Neuronal stem cell (in vitro differentiated cells): Measurements from ENCODE around the gene BAX.

Experiments used
- DNase-seq: peaks from one replicate; pipeline ENCODE4 v3.0.0-alpha.2; 2013; ENCODE audit warnings: low spot score
- H2AFZ ChIP-seq: one replicate; pipeline ENCODE4 v1.6.1; 2013; ENCODE audit warnings: mild to moderate bottlenecking, low read length, inconsistent platforms
- H2AK5ac ChIP-seq: 2 replicates; pipeline ENCODE4 v1.6.1; 2013; ENCODE audit warnings: low read depth, mild to moderate bottlenecking, inconsistent platforms, low read length, moderate library complexity, mixed read lengths
- H2BK120ac ChIP-seq: 2 replicates; pipeline ENCODE4 v1.6.1; 2013; ENCODE audit warnings: low read depth, mild to moderate bottlenecking, inconsistent platforms, low read length, moderate library complexity, mixed read lengths
- H2BK12ac ChIP-seq: one replicate; pipeline ENCODE4 v1.6.1; 2013; ENCODE audit warnings: low read length, inconsistent platforms
- H2BK15ac ChIP-seq: 2 replicates; pipeline ENCODE4 v1.6.1; 2013; ENCODE audit warnings: mild to moderate bottlenecking, low read length, inconsistent platforms, mixed read lengths
- H2BK5ac ChIP-seq: one replicate; pipeline ENCODE4 v1.6.1; 2013; ENCODE audit warnings: inconsistent platforms, mild to moderate bottlenecking, low read length, moderate library complexity
- H3K14ac ChIP-seq: one replicate; pipeline ENCODE4 v1.6.1; 2013; ENCODE audit warnings: low read length, inconsistent platforms
- H3K18ac ChIP-seq: 2 replicates; pipeline ENCODE4 v1.6.1; 2013; ENCODE audit warnings: low read length, inconsistent platforms
- H3K23ac ChIP-seq: 2 replicates; pipeline ENCODE4 v1.6.1; 2013; ENCODE audit warnings: low read depth, mild to moderate bottlenecking, mixed read lengths, low read length, inconsistent platforms; ENCODE audit not compliant: poor library complexity
- H3K27ac ChIP-seq: replicated peaks from 3 replicates; pipeline ENCODE4 v1.5.1; 2013; ENCODE audit warnings: low read length, inconsistent platforms
- H3K27me3 ChIP-seq, 3 experiments: 2 replicates each; pipeline ENCODE4 v1.6.1; 2013; ENCODE audit warnings: low read length in 3 of 3, mild to moderate bottlenecking in 2 of 3, inconsistent platforms in 1 of 3, low read depth in 1 of 3, mixed read lengths in 1 of 3, moderate library complexity in 1 of 3; ENCODE audit not compliant: control insufficient read depth in 3 of 3, insufficient read depth in 3 of 3
- H3K36me3 ChIP-seq, 2 donors: replicated peaks in 1 of 2; 2 replicates each; pipeline ENCODE4 v1.6.1; 2013; ENCODE audit warnings: low read length in 2 of 2; ENCODE audit not compliant: control insufficient read depth in 2 of 2, insufficient read depth in 2 of 2
- H3K4ac ChIP-seq: 2 replicates; pipeline ENCODE4 v1.6.1; 2013; ENCODE audit warnings: inconsistent platforms, mild to moderate bottlenecking, low read length, moderate library complexity
- H3K4me1 ChIP-seq, 2 donors: 1 replicate in 1 of 2; 2 replicates in 1 of 2; pipeline ENCODE4 v1.6.1; 2013; ENCODE audit warnings: low read length in 2 of 2, low read depth in 1 of 2; ENCODE audit not compliant: control insufficient read depth in 2 of 2, insufficient read depth in 1 of 2
- H3K4me2 ChIP-seq: one replicate; pipeline ENCODE4 v1.6.1; 2013; ENCODE audit warnings: mild to moderate bottlenecking, low read length, inconsistent platforms; ENCODE audit not compliant: insufficient read depth, poor library complexity, severe bottlenecking
- H3K4me3 ChIP-seq, 2 donors: 2 replicates each; pipeline ENCODE4 v1.5.1; 2013; ENCODE audit warnings: low read length in 2 of 2, mild to moderate bottlenecking in 2 of 2, inconsistent platforms in 1 of 2, moderate library complexity in 1 of 2
- H3K79me1 ChIP-seq: one replicate; pipeline ENCODE4 v1.6.1; 2013; ENCODE audit warnings: low read depth, mild to moderate bottlenecking, inconsistent platforms, low read length, moderate library complexity
- H3K9ac ChIP-seq: one replicate; pipeline ENCODE4 v1.6.1; 2013; ENCODE audit warnings: mild to moderate bottlenecking, low read depth, low read length, inconsistent platforms; ENCODE audit not compliant: poor library complexity
- H3K9me3 ChIP-seq, 2 donors: replicated peaks in 1 of 2; 2 replicates each; pipeline versions ENCODE3 to v1.6.1; 2013; ENCODE audit warnings: low read length in 2 of 2, mild to moderate bottlenecking in 2 of 2, inconsistent platforms in 1 of 2, low read depth in 1 of 2, mixed read lengths in 1 of 2, moderate library complexity in 1 of 2; ENCODE audit not compliant: control insufficient read depth in 2 of 2, insufficient read depth in 1 of 2
- H4K8ac ChIP-seq: one replicate; pipeline ENCODE4 v1.6.1; 2013; ENCODE audit warnings: low read depth, mild to moderate bottlenecking, inconsistent platforms, low read length, moderate library complexity
- H4K91ac ChIP-seq: one replicate; pipeline ENCODE4 v1.6.1; 2013; ENCODE audit warnings: low read length, low read depth, mild to moderate bottlenecking, inconsistent platforms; ENCODE audit not compliant: poor library complexity
- WGBS, 2 donors: extraction: QIAGEN DNeasy Blood & Tissue Kit; methylation state at CpG; one replicate each; pipeline ENCODE4 v1.1.7; 2013; ENCODE audit warnings: missing lambda C conversion rate in 2 of 2, mixed read lengths in 1 of 2; ENCODE audit not compliant: insufficient read length in 2 of 2, insufficient replicate concordance in 1 of 2; ENCODE audit errors: extremely low coverage in 2 of 2; 5-methylcytosine and 5-hydroxymethylcytosine counted together

The BAX gene

DNA sequence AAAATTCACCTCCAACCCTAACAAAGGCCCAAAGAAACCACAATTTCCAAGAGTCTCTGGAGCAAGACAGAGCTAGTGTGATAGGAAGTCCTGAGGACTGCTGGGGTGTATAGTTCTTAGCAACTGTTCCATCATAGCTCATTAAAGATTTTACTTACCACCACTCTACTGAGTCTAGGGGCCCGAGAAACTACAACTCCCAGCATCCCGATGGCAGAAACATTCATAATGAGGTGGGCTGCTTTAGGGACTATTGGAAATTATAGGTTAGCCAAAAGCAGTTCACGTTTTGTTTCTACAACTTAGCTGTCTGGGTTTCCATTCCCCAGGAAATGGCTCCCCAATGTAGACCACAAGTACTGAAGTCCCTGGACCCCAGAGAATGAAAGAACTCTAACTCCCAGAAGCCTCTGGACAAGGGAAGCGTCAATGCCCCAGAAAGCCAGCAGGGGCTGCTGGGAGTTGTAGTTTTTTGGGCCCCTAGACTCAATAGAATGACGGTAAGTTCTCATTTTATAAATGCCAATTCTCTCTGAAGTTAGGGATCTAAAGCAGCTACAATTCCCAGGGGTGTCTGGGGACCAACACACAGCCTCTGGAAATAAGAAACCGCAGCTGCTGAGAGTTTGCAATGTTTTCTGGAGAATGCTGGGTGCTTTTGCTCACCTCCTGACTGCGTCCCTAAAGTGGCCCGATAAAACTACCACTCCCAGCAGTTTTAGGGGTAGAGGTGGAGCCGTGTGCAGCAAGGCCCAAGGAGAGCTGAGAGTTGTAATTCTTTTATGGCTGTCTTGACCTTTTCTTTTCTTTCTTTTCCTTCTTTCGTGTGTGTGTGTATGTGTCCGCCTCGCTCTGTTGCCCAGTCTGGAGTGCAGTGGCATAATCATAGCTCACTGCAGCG, 21.5 kb downstream of the BAX start:
- Histone ChIP-seq H3K18ac (no peak overlapping the region), H4K91ac (no peak overlapping the region), H3K36me3 (peaks cover 24 to 52% of the 10 kb centered on the region in 2 donors), H3K23ac (no peak overlapping the region), H2AK5ac (no peak overlapping the region), H2AFZ (peak overlapping the region; percentile 67), H3K4me1 (no peaks in the 10 kb centered on the region), H2BK15ac (no peak overlapping the region), H3K27me3 (no peaks in the 10 kb centered on the region), H3K14ac (no peak overlapping the region), H3K4me2 (no peak overlapping the region), H3K4me3 (no peak overlapping the region), H3K27ac (no peak overlapping the region), H2BK120ac (no peak overlapping the region), H3K4ac (no peak overlapping the region), H3K79me1 (no peaks in the 10 kb centered on the region), H3K9me3 (no peaks in the 10 kb centered on the region), H3K9ac (no peak overlapping the region), H2BK12ac (no peak overlapping the region), H4K8ac (no peak overlapping the region), H2BK5ac (no peak overlapping the region)
- no peak for DNase-seq
- no CpG with 5 or more reads among the region's 13 CpGs for WGBS, 2 donors

DNA sequence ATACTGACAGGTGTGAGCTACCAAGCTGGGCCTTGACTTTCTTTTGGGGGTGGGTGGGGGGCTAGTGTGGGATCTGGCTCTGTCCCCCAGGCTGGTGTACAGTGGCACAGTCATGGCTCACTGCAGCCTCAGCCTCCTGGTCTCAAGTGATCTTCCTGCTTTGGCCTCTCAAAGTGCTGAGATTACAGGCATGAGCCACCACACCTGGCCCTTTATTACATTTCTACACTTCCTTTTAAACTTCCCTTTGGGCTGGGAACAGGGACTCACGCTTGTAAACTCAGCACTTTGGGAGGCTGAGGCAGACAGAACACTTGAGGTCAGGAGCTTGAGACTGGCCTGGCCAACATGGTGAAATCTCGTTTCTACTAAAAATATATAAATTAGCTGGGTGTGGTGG, 22.4 kb downstream of the BAX start:
- Histone ChIP-seq H3K4me3 (no peak overlapping the region), H3K4ac (no peak overlapping the region), H2BK120ac (no peak overlapping the region), H4K8ac (no peak overlapping the region), H2AFZ (no peak overlapping the region), H3K9ac (no peak overlapping the region), H2BK5ac (no peak overlapping the region), H3K23ac (no peak overlapping the region), H3K14ac (no peak overlapping the region), H3K9me3 (no peaks in the 10 kb centered on the region), H4K91ac (no peak overlapping the region), H2BK15ac (no peak overlapping the region), H3K4me1 (no peaks in the 10 kb centered on the region), H3K79me1 (no peaks in the 10 kb centered on the region), H2BK12ac (no peak overlapping the region), H3K4me2 (no peak overlapping the region), H3K27ac (no peak overlapping the region), H3K27me3 (no peaks in the 10 kb centered on the region), H3K18ac (no peak overlapping the region), H2AK5ac (no peak overlapping the region), H3K36me3 (peaks cover 28 to 57% of the 10 kb centered on the region in 2 donors)
- DNase-seq: no peak
- no CpG with 5 or more reads among the region's 2 CpGs for WGBS, 2 donors

DNA sequence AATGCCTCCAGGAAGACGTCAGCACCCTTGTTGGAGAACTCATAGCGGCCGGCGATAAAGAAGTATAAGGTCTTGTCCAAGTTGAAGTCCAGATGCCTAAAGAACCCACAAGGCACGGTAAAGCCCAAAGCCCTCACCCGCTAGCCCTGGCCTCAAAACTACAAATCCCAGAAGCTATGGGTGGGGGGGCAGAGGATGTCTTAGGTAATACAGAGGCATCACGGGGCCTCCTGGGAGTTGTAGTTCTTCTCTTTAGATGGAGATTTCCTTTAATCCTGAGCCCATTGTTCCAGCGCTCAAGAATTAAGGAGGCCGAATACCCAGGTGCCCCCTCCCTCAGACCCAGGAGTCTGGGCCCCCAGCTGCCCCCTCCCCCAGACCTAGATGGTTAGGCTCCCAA, 27.6 kb downstream of the BAX start:
- H2BK15ac ChIP-seq: no peak overlapping the region
- no peak overlapping the region for H4K91ac ChIP-seq
- no peak overlapping the region for H3K4ac ChIP-seq
- no peaks in the 10 kb centered on the region for H3K79me1 ChIP-seq
- H3K14ac ChIP-seq: no peak overlapping the region
- H3K36me3 ChIP-seq: peaks cover 33 to 65% of the 10 kb centered on the region in 2 donors
- H2AFZ ChIP-seq: no peak overlapping the region
- no peak overlapping the region for H3K23ac ChIP-seq
- H3K4me3 ChIP-seq: no peak overlapping the region
- no peak overlapping the region for H2AK5ac ChIP-seq
- H3K9me3 ChIP-seq: no peaks in the 10 kb centered on the region
- H2BK5ac ChIP-seq: peak overlapping the region; percentile 36
- no peak overlapping the region for H3K9ac ChIP-seq
- no peaks in the 10 kb centered on the region for H3K4me1 ChIP-seq
- H3K27me3 ChIP-seq: no peaks in the 10 kb centered on the region
- no peak overlapping the region for H3K27ac ChIP-seq
- no peak overlapping the region for H3K4me2 ChIP-seq
- no peak overlapping the region for H2BK12ac ChIP-seq
- WGBS, 2 donors: no CpG with 5 or more reads among the region's 9 CpGs
- no peak overlapping the region for H3K18ac ChIP-seq
- H4K8ac ChIP-seq: no peak overlapping the region
- no peak overlapping the region for H2BK120ac ChIP-seq
- DNase-seq: no peak

DNA sequence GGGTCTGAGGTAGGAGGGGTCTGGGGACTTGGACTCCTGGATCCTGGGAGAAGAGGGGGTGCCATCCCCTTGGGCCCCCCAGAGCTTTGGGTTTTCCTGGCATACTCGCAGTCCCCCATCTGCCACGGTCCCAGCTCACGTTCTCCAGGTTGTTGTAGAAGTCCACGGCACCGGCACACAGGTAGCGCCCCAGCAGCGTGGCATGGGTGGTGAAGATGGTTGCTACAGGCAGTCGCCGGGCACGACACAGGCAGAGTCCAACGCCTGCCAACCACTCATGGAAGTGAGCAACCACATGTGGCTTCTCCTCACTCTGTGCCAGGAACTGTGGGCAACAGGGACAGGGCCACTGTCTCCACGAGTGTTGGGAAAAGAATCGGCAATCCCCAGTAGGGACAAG, 31.0 kb downstream of the BAX start:
- Histone ChIP-seq H3K9me3 (no peaks in the 10 kb centered on the region), H2BK120ac (no peak overlapping the region), H2AK5ac (no peak overlapping the region), H3K4me3 (peak overlapping the region in 1 of 2 donors; percentile 20), H2BK5ac (no peak overlapping the region), H3K79me1 (no peaks in the 10 kb centered on the region), H3K4ac (no peak overlapping the region), H2BK12ac (peak overlapping the region; percentile 91), H4K91ac (no peak overlapping the region), H2BK15ac (no peak overlapping the region), H4K8ac (no peak overlapping the region), H2AFZ (no peak overlapping the region), H3K18ac (no peak overlapping the region), H3K27me3 (no peaks in the 10 kb centered on the region), H3K9ac (no peak overlapping the region), H3K14ac (no peak overlapping the region), H3K27ac (no peak overlapping the region), H3K4me2 (no peak overlapping the region), H3K23ac (peak overlapping the region; percentile 32), H3K36me3 (peaks cover 30 to 72% of the 10 kb centered on the region in 2 donors), H3K4me1 (no peaks in the 10 kb centered on the region)
- DNase-seq: no peak
- WGBS, 2 donors: no CpG with 5 or more reads among the region's 13 CpGs
